ENCODE results near the gene ITGB7. TPM values are rescaled to one million over a fixed set of nuclear protein-coding genes. Genes with fewer than 3 reads are reported as not detected.

ITGB7 gene
- total RNA-seq, 4 donors from 2014 or later, result 0.40 to 5.8 (median 2.6) TPM

DNA sequence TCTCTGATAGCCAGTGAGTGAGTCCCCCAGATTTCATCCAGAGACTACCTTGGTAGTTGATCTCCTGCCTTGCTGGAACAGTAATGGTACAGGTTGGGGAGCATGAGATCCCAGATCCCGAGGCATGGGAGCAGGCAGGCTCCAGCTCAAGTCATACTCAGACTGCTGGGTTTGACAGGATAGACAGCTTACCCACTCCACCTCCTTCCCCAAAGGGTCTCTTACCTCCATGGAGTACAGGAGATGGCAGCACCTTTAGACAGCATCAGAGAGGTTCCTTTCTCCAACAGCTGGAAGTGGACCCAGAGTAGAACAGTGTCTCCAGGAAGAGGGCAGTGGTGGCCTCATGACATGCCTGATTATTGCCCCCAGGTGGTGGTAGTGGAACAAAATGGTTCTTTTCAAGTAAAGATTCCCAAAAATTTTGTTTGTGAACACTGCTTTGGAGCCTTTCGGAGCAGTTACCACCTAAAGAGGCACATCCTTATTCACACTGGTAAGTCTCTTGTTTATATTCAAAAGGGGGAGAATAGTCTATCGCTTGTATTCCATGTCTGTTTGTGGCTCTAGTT is 21.4 kb downstream of the ITGB7 start:
- Histone ChIP-seq H3K36me3 (peaks cover 0 to 74% of the 10 kb centered on the region in 2 donors), H3K27ac (no peak overlapping the region), H3K4me1 (peaks cover 5 to 68% (median 34%) of the 10 kb centered on the region in 3 donors), H3K4me3 (no peak overlapping the region), H3K9me3 (no peaks in the 10 kb centered on the region), H3K27me3 (no peaks in the 10 kb centered on the region)
- TF ChIP-seq, protein P1, sequence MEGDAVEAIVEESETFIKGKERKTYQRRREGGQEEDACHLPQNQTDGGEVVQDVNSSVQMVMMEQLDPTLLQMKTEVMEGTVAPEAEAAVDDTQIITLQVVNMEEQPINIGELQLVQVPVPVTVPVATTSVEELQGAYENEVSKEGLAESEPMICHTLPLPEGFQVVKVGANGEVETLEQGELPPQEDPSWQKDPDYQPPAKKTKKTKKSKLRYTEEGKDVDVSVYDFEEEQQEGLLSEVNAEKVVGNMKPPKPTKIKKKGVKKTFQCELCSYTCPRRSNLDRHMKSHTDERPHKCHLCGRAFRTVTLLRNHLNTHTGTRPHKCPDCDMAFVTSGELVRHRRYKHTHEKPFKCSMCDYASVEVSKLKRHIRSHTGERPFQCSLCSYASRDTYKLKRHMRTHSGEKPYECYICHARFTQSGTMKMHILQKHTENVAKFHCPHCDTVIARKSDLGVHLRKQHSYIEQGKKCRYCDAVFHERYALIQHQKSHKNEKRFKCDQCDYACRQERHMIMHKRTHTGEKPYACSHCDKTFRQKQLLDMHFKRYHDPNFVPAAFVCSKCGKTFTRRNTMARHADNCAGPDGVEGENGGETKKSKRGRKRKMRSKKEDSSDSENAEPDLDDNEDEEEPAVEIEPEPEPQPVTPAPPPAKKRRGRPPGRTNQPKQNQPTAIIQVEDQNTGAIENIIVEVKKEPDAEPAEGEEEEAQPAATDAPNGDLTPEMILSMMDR (IDR thresholded peaks at IDR 0.05), result no peak
- no peak for ATAC-seq
- 93 to 97% methylated on average over 3 of the region's 3 CpGs for WGBS, 2 donors (ENCODE audit: low coverage in 1 of 2)

DNA sequence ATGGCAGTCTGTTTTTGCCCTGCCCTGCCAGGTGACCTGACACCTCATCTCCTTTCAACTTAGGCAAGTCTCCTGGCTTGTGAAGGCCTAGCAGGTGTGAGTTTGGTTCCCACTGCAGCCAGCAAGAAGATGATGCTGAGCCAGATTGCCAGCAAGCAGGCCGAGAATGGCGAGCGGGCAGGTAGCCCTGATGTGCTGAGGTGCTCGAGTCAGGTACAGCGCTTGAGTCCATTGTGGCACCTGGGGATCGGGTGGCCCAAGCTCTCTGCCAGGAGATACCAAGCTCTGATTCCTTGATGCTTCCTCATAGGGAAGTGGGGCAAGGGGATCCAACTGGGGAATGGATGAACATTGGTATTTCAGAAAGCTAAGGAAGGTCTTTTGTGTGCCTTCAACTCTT is 22.2 kb downstream of the ITGB7 start:
- TF ChIP-seq POLR2A (IDR thresholded peaks at IDR 0.05), result no peak
- no peak for TF ChIP-seq EP300 (IDR thresholded peaks at IDR 0.05)
- no peak for TF ChIP-seq POLR2AphosphoS5 (IDR thresholded peaks at IDR 0.05)
- TF ChIP-seq, protein P1 (IDR thresholded peaks at IDR 0.05), result no peak
- H3K4me3 ChIP-seq, result no peak overlapping the region
- ATAC-seq, result no peak
- H3K4me1 ChIP-seq, result peaks cover 5 to 62% (median 33%) of the 10 kb centered on the region in 3 donors
- H3K27ac ChIP-seq, result peak overlapping the region in 1 of 4 donors; percentile 98
- WGBS, 2 donors (ENCODE audit: low coverage in 1 of 2), result 87% methylated on average over 4 of the region's 6 CpGs; no CpG with 5 or more reads in 1 of the 2 donors
- no peaks in the 10 kb centered on the region for H3K27me3 ChIP-seq
- no peaks in the 10 kb centered on the region for H3K9me3 ChIP-seq
- H3K36me3 ChIP-seq, result peaks cover 0 to 74% of the 10 kb centered on the region in 2 donors

DNA sequence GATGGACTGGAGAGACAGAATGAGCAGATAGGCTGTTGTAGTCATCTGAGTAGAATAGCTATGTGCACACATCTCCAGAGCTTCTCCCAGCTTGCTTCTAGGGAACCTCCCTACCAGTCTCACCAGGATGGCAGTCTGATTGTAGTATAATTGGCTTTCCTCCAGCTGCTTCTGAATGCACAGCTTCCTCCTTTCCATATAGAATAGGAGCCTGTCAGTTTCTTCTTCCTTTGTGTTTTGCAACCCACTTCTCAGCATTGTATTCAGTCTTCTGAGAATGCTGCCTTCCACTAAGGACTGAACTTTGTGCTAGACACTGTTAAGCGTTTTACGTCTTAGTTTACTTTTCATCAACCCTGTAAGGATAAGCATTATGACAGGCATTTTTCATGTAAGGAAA is 24.1 kb downstream of the ITGB7 start:
- peaks cover 0 to 62% of the 10 kb centered on the region in 2 donors for H3K36me3 ChIP-seq
- TF ChIP-seq, protein P1 (IDR thresholded peaks at IDR 0.05), result no peak
- TF ChIP-seq POLR2AphosphoS5 (IDR thresholded peaks at IDR 0.05), result no peak
- no peak for TF ChIP-seq EP300 (IDR thresholded peaks at IDR 0.05)
- TF ChIP-seq POLR2A (IDR thresholded peaks at IDR 0.05), result no peak
- ATAC-seq, result no peak

DNA sequence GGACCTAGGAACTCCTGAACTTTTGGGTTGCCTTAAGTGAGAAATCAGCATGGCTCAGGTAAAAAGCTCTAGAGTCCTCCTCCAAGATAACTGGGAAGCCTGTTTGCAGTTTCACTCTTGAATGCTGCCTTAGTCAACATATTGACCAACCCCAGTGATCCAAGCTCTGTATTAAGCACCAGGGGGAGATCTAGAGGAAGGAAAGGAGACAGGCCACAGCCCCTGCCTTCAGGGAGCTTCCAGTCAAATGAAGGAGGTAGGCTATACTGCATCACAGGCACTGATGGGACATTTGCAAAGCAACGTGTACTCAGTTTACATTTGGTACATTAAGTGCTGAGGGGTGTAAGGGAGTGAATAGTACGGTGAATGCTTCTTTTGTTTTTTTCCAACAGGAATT is 25.1 kb downstream of the ITGB7 start:
- TF ChIP-seq EP300 (IDR thresholded peaks at IDR 0.05) (no peak), POLR2AphosphoS5 (IDR thresholded peaks at IDR 0.05) (no peak), POLR2A (IDR thresholded peaks at IDR 0.05) (no peak)
- TF ChIP-seq, protein P1 (IDR thresholded peaks at IDR 0.05), result no peak
- H3K27me3 ChIP-seq, result no peaks in the 10 kb centered on the region
- H3K27ac ChIP-seq, result peak overlapping the region in 3 of 4 donors; percentile 92 to 98 (median 98)
- 58 to 84% methylated on average over 2 of the region's 2 CpGs for WGBS, 2 donors (ENCODE audit: low coverage in 1 of 2)
- H3K4me3 ChIP-seq, result peak overlapping the region; percentile 67 to 91
- no peak for ATAC-seq
- no peaks in the 10 kb centered on the region for H3K9me3 ChIP-seq
- H3K4me1 ChIP-seq, result peaks cover 5 to 71% (median 36%) of the 10 kb centered on the region in 3 donors
- H3K36me3 ChIP-seq, result peaks cover 0 to 52% of the 10 kb centered on the region in 2 donors

More for the DNA sequence above, 24.1 kb downstream of the ITGB7 start:
- Histone ChIP-seq H3K4me1 (peaks cover 5 to 71% (median 36%) of the 10 kb centered on the region in 3 donors), H3K9me3 (no peaks in the 10 kb centered on the region), H3K27ac (peak overlapping the region in 2 of 4 donors; percentile 21 to 98), H3K4me3 (peak overlapping the region in 1 of 2 donors; percentile 91), H3K27me3 (no peaks in the 10 kb centered on the region)
- WGBS, 2 donors (ENCODE audit: low coverage in 1 of 2), result 0% methylated on average over 2 of the region's 2 CpGs; no CpG with 5 or more reads in 1 of the 2 donors
